Body of pancreas (tissue), 4 donors: ENCODE measurements around the gene TSPAN18.

ENCODE experiments used
- CTCF ChIP-seq, 7 experiments: fragments of 450-650 bp in 4 of 7; fragments of 200-600 bp in 3 of 7; sonication (generic) in 3 of 7; IDR thresholded peaks; one replicate each; pipeline ENCODE4 v1.5.1; 2016 to 2019; ENCODE audit warnings: antibody characterized with exemption in 7 of 7
- POLR2A ChIP-seq, 3 donors: fragments of 450-650 bp; IDR thresholded peaks; one replicate each; pipeline ENCODE4 v1.6.1; 2016; ENCODE audit warnings: antibody characterized with exemption in 3 of 3, mild to moderate bottlenecking in 2 of 3

GRCh38 chr11:44966694-44967093 lies 239.9 kb downstream of the TSPAN18 start:
- no peak for TF ChIP-seq POLR2A (IDR thresholded peaks at IDR 0.05)
- no peak for TF ChIP-seq CTCF (IDR thresholded peaks at IDR 0.05)
